ENCODE results near the gene TMEM232. TPM values are rescaled to one million over a fixed set of nuclear protein-coding genes. Genes with fewer than 3 reads are reported as not detected.
A peak's percentile ranks its signal among the peaks of the same experiment; 100 is the strongest.

The TMEM232 gene
- total RNA-seq, 1 experiment from 2014 or later = 0.21 TPM

DNA sequence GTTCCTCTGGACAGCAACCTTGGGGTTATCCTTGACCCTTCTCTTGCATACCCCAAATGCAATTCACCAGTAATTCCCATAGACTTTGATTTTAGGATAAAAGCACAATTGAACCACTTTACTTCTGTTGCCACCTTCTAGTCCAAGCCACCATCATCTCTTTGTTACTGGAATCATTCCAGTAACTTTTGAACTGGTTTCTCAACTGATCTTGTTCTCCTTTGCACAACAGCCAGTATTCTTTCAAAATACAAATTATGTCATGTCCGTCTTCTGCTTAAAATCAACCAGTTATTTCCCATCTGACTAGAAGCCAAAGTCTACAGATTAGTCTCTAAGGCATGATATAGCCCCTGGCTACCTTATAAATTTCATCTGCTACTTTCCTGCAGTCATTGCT is 33.7 kb upstream of the TMEM232 start:
- ATAC-seq (no peak), DNase-seq (ENCODE audit: low read depth, low spot score) (no peak)
- H3K27me3 ChIP-seq (ENCODE audit: control insufficient read depth, insufficient read depth, low read length) = no peaks in the 10 kb centered on the region
- 0 out of 2 replicates have a peak, but pooled peaks cover 8% of the 10 kb centered on the region for H3K36me3 ChIP-seq (ENCODE audit: control insufficient read depth, insufficient read depth, low read length)
- no peaks in the 10 kb centered on the region for H3K9me3 ChIP-seq (ENCODE audit: control insufficient read depth, insufficient read depth, low read depth, low read length)
- intact Hi-C loops (cut with micrococcal nuclease; ENCODE audit: unreplicated experiment) (no loop called here), in situ Hi-C loops (cut with HindIII; ENCODE audit: low pct_unique_long_range_greater_than_20kb, low sequenced_read_pairs) (no loop called here)
- POLR2A ChIA-PET = no interaction called here
- no peaks in the 10 kb centered on the region for H3K4me1 ChIP-seq (ENCODE audit: control insufficient read depth, insufficient read depth, low read length)
- no peak overlapping the region for H3K4me3 ChIP-seq (ENCODE audit: low read depth in 2 of 2, low read length in 2 of 2)
- TF ChIP-seq SIN3A (IDR thresholded peaks at IDR 0.05; ENCODE audit: borderline replicate concordance, insufficient read depth, low read depth, low read length) (no peak), POLR2AphosphoS5 (IDR thresholded peaks at IDR 0.05; ENCODE audit: low read depth, low read length) (no peak), TCF7L2 (IDR thresholded peaks at IDR 0.05; ENCODE audit: low read depth, low read length) (no peak)
- TF ChIP-seq, protein P1, sequence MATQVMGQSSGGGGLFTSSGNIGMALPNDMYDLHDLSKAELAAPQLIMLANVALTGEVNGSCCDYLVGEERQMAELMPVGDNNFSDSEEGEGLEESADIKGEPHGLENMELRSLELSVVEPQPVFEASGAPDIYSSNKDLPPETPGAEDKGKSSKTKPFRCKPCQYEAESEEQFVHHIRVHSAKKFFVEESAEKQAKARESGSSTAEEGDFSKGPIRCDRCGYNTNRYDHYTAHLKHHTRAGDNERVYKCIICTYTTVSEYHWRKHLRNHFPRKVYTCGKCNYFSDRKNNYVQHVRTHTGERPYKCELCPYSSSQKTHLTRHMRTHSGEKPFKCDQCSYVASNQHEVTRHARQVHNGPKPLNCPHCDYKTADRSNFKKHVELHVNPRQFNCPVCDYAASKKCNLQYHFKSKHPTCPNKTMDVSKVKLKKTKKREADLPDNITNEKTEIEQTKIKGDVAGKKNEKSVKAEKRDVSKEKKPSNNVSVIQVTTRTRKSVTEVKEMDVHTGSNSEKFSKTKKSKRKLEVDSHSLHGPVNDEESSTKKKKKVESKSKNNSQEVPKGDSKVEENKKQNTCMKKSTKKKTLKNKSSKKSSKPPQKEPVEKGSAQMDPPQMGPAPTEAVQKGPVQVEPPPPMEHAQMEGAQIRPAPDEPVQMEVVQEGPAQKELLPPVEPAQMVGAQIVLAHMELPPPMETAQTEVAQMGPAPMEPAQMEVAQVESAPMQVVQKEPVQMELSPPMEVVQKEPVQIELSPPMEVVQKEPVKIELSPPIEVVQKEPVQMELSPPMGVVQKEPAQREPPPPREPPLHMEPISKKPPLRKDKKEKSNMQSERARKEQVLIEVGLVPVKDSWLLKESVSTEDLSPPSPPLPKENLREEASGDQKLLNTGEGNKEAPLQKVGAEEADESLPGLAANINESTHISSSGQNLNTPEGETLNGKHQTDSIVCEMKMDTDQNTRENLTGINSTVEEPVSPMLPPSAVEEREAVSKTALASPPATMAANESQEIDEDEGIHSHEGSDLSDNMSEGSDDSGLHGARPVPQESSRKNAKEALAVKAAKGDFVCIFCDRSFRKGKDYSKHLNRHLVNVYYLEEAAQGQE (IDR thresholded peaks at IDR 0.05; ENCODE audit: insufficient read depth in 1 of 2, low read depth in 2 of 2, low read length in 1 of 2) = no peak
- TF ChIP-seq, protein P2, sequence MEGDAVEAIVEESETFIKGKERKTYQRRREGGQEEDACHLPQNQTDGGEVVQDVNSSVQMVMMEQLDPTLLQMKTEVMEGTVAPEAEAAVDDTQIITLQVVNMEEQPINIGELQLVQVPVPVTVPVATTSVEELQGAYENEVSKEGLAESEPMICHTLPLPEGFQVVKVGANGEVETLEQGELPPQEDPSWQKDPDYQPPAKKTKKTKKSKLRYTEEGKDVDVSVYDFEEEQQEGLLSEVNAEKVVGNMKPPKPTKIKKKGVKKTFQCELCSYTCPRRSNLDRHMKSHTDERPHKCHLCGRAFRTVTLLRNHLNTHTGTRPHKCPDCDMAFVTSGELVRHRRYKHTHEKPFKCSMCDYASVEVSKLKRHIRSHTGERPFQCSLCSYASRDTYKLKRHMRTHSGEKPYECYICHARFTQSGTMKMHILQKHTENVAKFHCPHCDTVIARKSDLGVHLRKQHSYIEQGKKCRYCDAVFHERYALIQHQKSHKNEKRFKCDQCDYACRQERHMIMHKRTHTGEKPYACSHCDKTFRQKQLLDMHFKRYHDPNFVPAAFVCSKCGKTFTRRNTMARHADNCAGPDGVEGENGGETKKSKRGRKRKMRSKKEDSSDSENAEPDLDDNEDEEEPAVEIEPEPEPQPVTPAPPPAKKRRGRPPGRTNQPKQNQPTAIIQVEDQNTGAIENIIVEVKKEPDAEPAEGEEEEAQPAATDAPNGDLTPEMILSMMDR (IDR thresholded peaks at IDR 0.05) = no peak
- no TSS peak for BruUV-seq (replicated peaks)
- CTCF ChIA-PET = no interaction called here
- no peak overlapping the region for H3K27ac ChIP-seq (ENCODE audit: low read length)

DNA sequence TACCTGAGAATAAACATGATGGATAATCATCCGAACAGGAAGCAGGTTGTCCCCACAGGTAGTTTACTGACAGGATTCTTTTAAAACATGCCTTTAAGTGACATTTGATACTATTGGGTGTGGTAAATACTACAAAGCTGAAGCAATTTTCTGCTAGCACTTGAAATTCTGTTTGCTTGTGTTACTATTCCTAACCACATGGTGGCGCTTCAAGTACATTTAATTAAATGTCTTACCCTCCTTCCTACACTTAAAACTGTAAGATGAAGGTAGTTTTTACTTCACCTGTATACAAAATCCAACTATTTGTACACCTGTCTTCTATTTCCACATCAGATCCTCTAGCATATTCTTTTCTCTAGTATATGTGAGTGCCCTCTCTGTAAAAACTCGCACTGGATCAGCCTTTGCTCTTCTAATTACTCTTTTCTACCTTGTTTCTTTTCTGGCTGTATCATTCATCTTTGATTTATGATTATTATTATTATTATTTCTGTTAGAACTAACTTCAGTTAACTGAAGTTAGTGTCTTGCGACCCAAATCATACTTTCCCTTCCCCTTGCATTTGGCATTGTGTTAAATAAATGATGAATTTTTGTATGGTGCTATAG is 30.8 kb upstream of the TMEM232 start:
- ATAC-seq (no peak), DNase-seq (ENCODE audit: low read depth, low spot score) (peak; percentile 46)
- H3K27ac ChIP-seq (ENCODE audit: low read length) = no peak overlapping the region
- H3K4me1 ChIP-seq (ENCODE audit: control insufficient read depth, insufficient read depth, low read length) = no peaks in the 10 kb centered on the region
- ChIA-PET POLR2A (no interaction called here), CTCF (interaction anchor here (1.0 kb wide), 1 partner anchor 59 kb away, joined by 3 read pairs; no protein-coding TSS in a partner anchor)
- no peak overlapping the region for H3K4me3 ChIP-seq (ENCODE audit: low read depth in 2 of 2, low read length in 2 of 2)
- H3K27me3 ChIP-seq (ENCODE audit: control insufficient read depth, insufficient read depth, low read length) = no peaks in the 10 kb centered on the region
- no peak for TF ChIP-seq SIN3A (IDR thresholded peaks at IDR 0.05; ENCODE audit: borderline replicate concordance, insufficient read depth, low read depth, low read length)
- TF ChIP-seq POLR2AphosphoS5 (IDR thresholded peaks at IDR 0.05; ENCODE audit: low read depth, low read length) = no peak
- TF ChIP-seq, protein P2 (IDR thresholded peaks at IDR 0.05) = peak; percentile 69; the same call in 1 of the 2 replicates
- no peaks in the 10 kb centered on the region for H3K9me3 ChIP-seq (ENCODE audit: control insufficient read depth, insufficient read depth, low read depth, low read length)
- H3K36me3 ChIP-seq (ENCODE audit: control insufficient read depth, insufficient read depth, low read length) = 0 out of 2 replicates have a peak, but pooled peaks cover 7% of the 10 kb centered on the region
- intact Hi-C loops (cut with micrococcal nuclease; ENCODE audit: unreplicated experiment) (loop anchor here (5.0 to 10.0 kb wide), 3 partner anchors 305 to 518 kb away; partner anchors contain the start of gene WDR36), in situ Hi-C loops (cut with HindIII; ENCODE audit: low pct_unique_long_range_greater_than_20kb, low sequenced_read_pairs) (no loop called here)
- BruUV-seq (replicated peaks) = no TSS peak

All from Panc1 (cell line).